HG02938 (cell line): Measurements from ENCODE around the gene ITGB5.
A peak's percentile ranks its signal among the peaks of the same experiment; 100 is the strongest.

Experiments used
- ATAC-seq: cut with Tn5 transposase; IDR thresholded peaks from one replicate; pipeline ENCODE4 v1.9.1; 2021; ENCODE audit warnings: mild to moderate bottlenecking, moderate library complexity; ENCODE audit not compliant: unreplicated experiment

Gene ITGB5, protein sequence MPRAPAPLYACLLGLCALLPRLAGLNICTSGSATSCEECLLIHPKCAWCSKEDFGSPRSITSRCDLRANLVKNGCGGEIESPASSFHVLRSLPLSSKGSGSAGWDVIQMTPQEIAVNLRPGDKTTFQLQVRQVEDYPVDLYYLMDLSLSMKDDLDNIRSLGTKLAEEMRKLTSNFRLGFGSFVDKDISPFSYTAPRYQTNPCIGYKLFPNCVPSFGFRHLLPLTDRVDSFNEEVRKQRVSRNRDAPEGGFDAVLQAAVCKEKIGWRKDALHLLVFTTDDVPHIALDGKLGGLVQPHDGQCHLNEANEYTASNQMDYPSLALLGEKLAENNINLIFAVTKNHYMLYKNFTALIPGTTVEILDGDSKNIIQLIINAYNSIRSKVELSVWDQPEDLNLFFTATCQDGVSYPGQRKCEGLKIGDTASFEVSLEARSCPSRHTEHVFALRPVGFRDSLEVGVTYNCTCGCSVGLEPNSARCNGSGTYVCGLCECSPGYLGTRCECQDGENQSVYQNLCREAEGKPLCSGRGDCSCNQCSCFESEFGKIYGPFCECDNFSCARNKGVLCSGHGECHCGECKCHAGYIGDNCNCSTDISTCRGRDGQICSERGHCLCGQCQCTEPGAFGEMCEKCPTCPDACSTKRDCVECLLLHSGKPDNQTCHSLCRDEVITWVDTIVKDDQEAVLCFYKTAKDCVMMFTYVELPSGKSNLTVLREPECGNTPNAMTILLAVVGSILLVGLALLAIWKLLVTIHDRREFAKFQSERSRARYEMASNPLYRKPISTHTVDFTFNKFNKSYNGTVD

DNA sequence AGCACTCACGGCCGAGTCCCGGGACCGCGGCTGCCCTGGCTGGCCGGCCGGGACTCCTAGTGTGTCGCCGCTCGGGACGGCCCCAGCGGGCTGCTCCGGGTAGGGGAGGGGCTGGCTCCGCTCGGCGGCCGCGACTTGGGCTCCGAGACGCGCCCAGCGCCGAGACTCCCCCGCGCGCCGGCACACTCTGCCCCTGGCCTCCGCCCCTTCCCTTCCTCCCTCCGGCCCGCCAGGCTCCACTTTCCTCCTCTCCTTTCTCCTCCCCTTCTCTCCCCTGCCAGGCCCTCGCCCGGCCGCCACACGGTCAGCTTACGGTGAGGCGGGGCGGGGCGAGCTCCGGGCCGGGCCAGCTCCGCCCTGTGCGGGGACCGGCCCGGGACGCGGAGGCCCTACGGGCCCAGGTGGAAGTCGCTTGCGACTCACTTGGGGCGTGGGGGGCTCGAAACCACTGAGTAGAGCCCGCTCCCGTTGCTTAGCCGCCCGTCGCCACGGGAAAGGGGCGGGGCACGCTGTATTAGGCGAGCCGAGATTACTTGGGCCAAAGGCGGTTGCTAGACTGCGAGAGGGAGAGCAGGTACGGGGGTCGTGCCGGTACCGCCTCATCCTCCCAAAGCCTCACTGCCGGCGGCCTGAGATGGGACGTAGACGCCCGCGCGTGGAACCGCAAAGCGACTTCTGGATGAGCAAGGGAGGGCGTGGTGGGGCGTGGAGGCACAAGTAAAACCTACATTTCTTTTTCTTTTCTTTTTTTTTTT lies at the start of gene ITGB5:
Gene ITGB5, minus strand, starts transcription at position 189 of the 755 bp plus-strand sequence. CDS start 365 bp downstream, outside the sequence.
- ATAC-seq = peak; percentile 44

GRCh38 chr3:124935794-124936542 lies 48.8 kb upstream of the ITGB5 start:
- no peak for ATAC-seq

DNA sequence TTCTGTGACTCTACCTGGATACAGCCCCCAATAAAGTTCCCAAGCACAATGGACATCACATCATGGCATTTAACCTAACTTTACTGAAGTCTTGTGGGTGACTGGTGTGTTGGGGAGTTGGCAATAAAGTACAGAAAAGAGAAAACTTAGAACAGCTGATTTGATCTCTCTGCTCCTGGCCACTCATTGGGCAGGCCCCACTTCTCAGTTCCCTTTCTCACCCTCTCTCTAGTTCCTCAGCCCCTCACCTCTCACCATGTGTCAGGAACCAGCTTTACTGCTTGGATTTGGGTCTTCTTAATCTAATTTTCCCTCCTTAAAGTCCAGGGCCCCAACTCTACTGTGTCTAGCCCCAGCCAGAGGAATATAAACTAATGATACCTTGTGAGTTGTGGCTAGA lies 48.1 kb upstream of the ITGB5 start:
- no peak for ATAC-seq

DNA sequence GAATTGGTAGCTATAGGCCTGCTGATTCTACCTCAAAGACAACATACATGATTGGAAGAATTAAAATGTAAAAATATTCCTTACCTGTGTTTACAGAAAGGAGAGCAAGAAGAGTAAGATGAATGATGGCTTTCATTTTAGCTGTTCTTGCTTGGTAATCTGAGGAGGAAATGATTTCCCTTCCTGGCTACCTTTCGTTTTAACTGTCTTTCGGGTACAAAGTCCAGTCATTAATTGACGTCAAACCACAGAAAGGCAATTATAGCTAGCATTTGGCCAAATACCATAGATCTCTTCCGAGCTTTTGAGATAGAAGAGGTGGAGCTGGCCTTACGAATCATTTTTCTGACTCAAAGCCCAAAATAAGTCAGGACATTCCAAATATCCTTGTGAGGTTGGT lies 47.4 kb upstream of the ITGB5 start, which contains the start of gene MUC13:
Gene MUC13, minus strand, starts transcription at position 175 of the 400 bp plus-strand sequence. Its CDS starts 39 bp downstream, at position 136.
- ATAC-seq = no peak

- ATAC-seq = no peak
These were observed 41.4 kb upstream of the ITGB5 start for GRCh38 chr3:124928333-124929202.

DNA sequence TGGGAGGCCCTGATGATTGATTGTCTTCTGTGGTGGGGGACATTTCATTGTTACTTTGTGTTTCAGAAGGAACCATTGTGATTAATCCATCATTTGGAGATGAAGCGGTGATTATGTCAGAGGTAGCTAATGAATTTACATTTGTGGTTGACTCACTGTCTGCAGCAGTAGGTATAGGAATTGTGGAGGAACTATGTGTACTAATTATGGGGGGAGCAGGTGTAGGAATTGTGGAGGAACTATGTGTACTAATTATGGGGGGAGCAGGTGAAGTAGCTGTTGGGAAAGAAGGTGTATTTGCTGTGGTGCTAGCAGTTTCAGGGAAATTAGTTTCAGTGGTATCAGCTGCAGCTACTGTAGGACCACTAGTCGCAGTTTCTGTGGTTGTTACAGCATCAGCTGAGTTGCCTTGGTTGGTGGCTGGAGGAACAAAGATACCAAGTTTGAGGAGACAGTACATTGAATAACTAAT lies 40.4 kb upstream of the ITGB5 start:
- peak; percentile 75 for ATAC-seq

- ATAC-seq = no peak
These were observed 39.4 kb upstream of the ITGB5 start for GRCh38 chr3:124926426-124927101.

- ATAC-seq = no peak
These were observed 37.6 kb upstream of the ITGB5 start for GRCh38 chr3:124924741-124925140.

GRCh38 chr3:124923833-124924232 lies 36.7 kb upstream of the ITGB5 start:
- no peak for ATAC-seq

GRCh38 chr3:124920718-124921117 lies 33.6 kb upstream of the ITGB5 start:
- no peak for ATAC-seq

- ATAC-seq = no peak
These were observed 32.6 kb upstream of the ITGB5 start for GRCh38 chr3:124919756-124920155.

DNA sequence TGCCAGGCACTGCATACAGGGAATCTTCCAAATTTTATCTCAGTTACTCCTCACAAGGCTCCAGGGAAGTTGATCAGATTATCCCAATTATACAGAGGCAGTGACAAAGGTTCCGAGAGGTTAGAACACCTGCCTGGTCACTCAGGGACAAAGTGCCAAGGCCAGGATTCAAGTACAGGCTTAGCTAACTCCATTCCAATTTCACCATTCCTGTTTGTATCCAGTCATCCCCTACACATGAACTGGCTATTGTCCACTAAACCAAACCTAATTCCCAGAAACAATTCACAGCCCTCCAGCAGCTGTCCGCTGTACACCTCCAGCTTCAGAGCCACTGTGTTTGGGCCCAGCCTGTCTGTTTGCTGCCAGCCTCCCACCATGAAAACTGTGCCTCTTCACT lies 31.4 kb upstream of the ITGB5 start:
- no peak for ATAC-seq

DNA sequence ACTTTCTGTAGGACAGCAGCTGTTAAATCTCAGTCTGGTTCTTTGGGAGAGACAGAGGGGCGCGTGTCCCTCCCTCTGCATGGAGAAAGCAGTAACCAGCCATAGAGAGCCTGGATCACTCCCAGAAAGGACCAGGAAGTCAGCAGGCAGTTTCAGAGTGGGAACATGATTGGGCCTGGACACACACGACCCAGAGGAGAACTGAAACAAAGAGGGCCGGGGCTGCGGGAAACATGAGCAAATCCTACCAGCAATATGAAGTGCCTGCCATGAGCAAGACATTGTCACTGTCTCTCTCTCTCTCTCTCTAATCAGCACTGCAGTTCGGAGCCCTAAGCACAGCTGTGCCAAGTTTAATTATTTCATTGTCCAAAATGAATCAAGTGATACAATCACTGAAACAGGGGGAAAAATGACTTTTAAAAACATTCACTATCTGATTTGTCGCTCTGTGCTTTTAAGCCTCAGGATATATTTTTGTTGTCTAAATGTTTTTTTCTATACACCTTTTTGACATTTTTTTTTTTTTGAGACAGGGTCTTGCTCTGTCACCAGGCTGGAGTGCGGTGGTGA lies 29.8 kb upstream of the ITGB5 start:
- ATAC-seq = no peak

GRCh38 chr3:124915254-124915653 lies 28.1 kb upstream of the ITGB5 start:
- ATAC-seq = no peak

DNA sequence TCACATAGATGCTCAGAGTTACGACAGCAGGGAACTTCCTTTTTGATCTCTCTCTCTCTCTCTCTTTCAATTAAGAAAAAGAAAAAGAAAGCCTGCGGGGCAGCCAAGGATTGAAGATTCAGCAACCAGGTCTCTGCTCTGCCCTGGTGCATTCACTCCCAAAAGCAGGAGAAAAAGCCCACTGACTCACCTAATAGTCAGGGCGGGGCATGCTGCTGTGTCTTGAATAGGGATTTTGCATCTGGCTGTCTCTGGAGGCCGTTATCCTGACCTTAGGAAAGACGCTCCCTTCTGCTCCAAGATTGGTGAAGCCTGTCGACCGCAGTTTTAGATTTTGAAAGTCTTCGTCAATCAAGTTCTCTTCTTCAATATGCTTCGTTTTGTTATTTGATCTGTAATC lies 20.8 kb upstream of the ITGB5 start:
- no peak for ATAC-seq

GRCh38 chr3:124904835-124905492 lies 17.8 kb upstream of the ITGB5 start:
- ATAC-seq = no peak

DNA sequence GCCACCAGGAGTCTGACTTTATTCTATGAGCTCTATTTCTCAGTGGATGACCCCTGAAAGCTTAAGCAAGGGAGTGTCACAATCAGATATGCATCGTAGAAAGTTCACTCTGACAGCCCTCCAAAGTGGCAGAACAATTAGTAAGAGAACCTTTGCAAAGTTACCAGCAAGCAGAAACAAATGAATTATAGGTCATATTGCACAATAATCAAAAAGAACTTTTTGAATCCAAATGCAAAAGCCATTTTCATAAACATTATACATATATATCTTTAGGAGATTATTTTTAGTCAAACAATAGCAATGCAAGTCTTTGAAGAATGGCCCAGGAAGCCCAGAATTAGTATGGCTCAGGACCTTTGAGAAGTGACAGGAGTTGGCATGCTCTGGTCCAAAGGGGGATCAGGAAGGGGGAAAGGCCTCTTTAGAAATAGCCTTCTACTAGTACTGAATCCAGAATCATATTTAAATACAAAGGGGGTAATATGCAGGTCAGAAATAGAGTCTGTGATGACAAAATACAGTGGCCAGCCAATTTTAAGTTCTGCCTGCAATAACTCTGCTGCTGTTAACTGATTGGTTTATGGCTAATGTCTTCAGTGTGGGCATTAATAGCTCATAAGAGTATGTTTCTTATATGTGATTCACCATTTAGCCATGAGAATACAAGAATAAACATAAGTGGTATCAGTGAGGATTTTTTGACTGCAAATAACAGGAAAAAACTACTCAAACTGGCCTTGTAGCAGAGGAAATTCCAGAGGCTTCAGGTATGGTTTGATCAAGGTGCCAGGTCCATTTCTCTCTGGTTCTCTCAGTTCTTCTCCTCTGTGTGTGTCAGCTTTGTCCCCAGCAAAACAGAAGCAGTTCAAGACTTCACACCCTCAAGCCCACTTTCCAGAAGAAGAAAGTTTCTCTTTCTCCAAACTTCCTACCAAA lies 17.0 kb upstream of the ITGB5 start:
- ATAC-seq = no peak
